Thoracic aorta (tissue), 2 donors: ENCODE data around the gene UNC5A. TPM values are rescaled to one million over a fixed set of nuclear protein-coding genes. Genes with fewer than 3 reads are reported as not detected.
"Not testable (repeated sequence)": the region's sequence is repeated elsewhere in the genome, so short reads cannot be mapped to it uniquely, and the experiment has no call there.

Experiments
- ATAC-seq: fragments of 150-250 bp; one replicate; pipeline ENCODE4 v1.8.0; 2017; ENCODE audit warnings: low read depth; ENCODE audit not compliant: insufficient number of reproducible peaks, low FRiP score
- DNase-seq: peaks from one replicate; pipeline ENCODE4 v3.0.0-alpha.2; 2020; ENCODE audit warnings: low spot score
- H3K27ac ChIP-seq, 2 donors: fragments of 200-600 bp; sonication (generic); 1 replicate in 1 of 2; 2 replicates in 1 of 2; pipeline ENCODE4 v1.5.1; 2016; ENCODE audit warnings: mild to moderate bottlenecking in 2 of 2, moderate library complexity in 2 of 2
- H3K27me3 ChIP-seq: fragments of 200-600 bp; sonication (generic); replicated peaks from 2 replicates; pipeline ENCODE4 v1.6.0; 2016; ENCODE audit warnings: mild to moderate bottlenecking; ENCODE audit not compliant: insufficient read depth
- H3K36me3 ChIP-seq: fragments of 200-600 bp; sonication (generic); one replicate; pipeline ENCODE4 v1.5.1; 2016
- H3K4me1 ChIP-seq, 2 donors: fragments of 200-600 bp; sonication (generic); 1 replicate in 1 of 2; 2 replicates in 1 of 2; pipeline versions ENCODE4 v1.5.1 to v1.6.0; 2016; ENCODE audit warnings: low read depth in 2 of 2, mild to moderate bottlenecking in 1 of 2; ENCODE audit not compliant: control insufficient read depth in 1 of 2
- H3K4me3 ChIP-seq: fragments of 200-600 bp; sonication (generic); 2 replicates; pipeline ENCODE4 v1.5.1; 2016; ENCODE audit warnings: mild to moderate bottlenecking
- H3K9me3 ChIP-seq: fragments of 200-600 bp; sonication (generic); 2 replicates; pipeline ENCODE4 v1.5.1; 2016
- total RNA-seq, 2 donors: library from RNA; depleted of rRNA; stranded (reverse); fragments of >200 nt; gene quantifications; one replicate each; pipeline versions ENCODE4 v1.1.0 to v1.2.3, GENCODE V29; 2016
- TF ChIP-seq, protein P1 (sequence below): fragments of 200-600 bp; sonication (generic); IDR thresholded peaks from one replicate; pipeline ENCODE4 v1.5.1; 2019; ENCODE audit warnings: antibody characterized with exemption

Gene UNC5A
- total RNA-seq, 2 donors from 2014 or later, result not detected

DNA sequence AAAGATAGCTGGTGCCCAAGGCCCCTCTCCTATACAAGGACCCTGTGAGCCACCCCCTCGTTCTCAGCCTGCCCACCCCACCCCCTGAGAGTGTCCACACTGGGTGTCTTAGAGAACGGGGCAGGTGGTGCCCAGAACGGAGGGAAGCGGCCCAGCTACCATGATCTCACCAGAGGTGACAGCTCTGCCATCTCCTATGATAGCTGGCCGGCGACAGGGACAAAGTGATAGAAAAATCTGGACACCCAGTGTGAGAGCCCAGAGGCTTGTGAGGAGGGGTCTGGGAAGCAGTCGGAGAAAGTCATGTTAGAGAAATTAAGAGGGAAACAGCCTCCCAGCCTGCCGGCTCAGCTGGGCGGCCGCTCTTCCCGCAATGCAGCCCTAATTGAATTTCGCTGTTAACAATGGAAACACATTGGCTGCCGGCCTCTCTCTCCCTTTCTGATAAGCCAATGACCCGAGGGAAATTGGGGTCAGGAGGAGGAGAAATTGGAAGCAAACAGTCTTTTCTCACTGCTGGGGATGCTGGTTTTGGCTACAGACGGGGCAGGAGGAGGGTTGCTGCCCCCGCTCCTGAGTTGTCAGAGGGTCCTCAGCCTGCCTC lies 56.5 kb downstream of the UNC5A start:
- no peaks in the 10 kb centered on the region for H3K27me3 ChIP-seq

GRCh38 chr5:176868126-176868525 lies 57.8 kb downstream of the UNC5A start:
- H3K9me3 ChIP-seq, result no peaks in the 10 kb centered on the region
- DNase-seq (no peak), ATAC-seq (no peak)
- no peaks in the 10 kb centered on the region for H3K4me1 ChIP-seq
- no peak overlapping the region for H3K4me3 ChIP-seq
- H3K36me3 ChIP-seq, result no peaks in the 10 kb centered on the region
- TF ChIP-seq, protein P1, sequence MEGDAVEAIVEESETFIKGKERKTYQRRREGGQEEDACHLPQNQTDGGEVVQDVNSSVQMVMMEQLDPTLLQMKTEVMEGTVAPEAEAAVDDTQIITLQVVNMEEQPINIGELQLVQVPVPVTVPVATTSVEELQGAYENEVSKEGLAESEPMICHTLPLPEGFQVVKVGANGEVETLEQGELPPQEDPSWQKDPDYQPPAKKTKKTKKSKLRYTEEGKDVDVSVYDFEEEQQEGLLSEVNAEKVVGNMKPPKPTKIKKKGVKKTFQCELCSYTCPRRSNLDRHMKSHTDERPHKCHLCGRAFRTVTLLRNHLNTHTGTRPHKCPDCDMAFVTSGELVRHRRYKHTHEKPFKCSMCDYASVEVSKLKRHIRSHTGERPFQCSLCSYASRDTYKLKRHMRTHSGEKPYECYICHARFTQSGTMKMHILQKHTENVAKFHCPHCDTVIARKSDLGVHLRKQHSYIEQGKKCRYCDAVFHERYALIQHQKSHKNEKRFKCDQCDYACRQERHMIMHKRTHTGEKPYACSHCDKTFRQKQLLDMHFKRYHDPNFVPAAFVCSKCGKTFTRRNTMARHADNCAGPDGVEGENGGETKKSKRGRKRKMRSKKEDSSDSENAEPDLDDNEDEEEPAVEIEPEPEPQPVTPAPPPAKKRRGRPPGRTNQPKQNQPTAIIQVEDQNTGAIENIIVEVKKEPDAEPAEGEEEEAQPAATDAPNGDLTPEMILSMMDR, result no peak
- H3K27me3 ChIP-seq, result no peaks in the 10 kb centered on the region
- H3K27ac ChIP-seq, result no peak overlapping the region

More for the DNA sequence above, 56.5 kb downstream of the UNC5A start:
- no peaks in the 10 kb centered on the region for H3K4me1 ChIP-seq
- H3K36me3 ChIP-seq, result no peaks in the 10 kb centered on the region
- no peaks in the 10 kb centered on the region for H3K9me3 ChIP-seq
- H3K27ac ChIP-seq, result no peak overlapping the region
- no peak for ATAC-seq
- DNase-seq, result no peak
- no peak overlapping the region for H3K4me3 ChIP-seq
- TF ChIP-seq, protein P1, result no peak

DNA sequence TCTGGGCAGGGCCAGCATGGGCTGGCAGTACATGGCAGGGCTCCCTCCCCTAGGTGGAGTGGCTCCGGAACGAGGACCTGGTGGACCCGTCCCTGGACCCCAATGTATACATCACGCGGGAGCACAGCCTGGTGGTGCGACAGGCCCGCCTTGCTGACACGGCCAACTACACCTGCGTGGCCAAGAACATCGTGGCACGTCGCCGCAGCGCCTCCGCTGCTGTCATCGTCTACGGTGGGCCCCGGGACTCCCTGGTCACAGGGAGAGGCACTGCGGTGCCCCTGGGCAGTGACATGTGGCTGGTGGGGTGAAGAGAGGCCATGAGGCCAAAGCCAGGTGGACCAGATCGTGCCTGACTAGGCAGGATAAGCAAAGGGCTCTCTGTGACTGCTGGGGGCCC lies 58.4 kb downstream of the UNC5A start:
- Histone ChIP-seq H3K4me1 (no peaks in the 10 kb centered on the region), H3K27ac (no peak overlapping the region), H3K27me3 (no peaks in the 10 kb centered on the region), H3K36me3 (no peaks in the 10 kb centered on the region), H3K4me3 (no peak overlapping the region), H3K9me3 (no peaks in the 10 kb centered on the region)
- DNase-seq (no peak), ATAC-seq (no peak)
- TF ChIP-seq, protein P1, result no peak

DNA sequence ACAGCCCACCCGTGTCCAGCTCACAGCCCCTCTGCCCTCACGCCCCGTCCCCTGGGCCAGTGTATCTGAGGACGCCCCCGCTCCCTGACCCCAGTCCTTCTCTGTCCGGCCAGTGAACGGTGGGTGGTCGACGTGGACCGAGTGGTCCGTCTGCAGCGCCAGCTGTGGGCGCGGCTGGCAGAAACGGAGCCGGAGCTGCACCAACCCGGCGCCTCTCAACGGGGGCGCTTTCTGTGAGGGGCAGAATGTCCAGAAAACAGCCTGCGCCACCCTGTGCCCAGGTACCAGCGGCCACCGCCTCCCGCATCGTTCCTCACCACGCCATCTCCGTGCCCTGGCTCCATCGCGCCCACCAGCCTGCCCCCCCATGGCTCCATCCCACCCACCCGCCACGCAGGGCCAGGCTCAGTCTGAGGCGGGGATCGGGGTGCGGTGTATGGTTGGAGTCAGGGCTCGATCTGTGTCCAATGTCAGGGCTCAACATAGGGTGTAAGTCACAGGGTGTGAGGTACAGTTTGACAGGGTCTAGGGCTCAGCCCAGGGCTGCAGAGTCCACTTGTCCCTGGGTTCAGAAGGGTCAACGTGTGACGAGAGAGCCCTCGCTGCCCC lies 59.2 kb downstream of the UNC5A start:
- H3K27me3 ChIP-seq, result no peaks in the 10 kb centered on the region
- TF ChIP-seq, protein P1, result no peak
- no peaks in the 10 kb centered on the region for H3K9me3 ChIP-seq
- no peaks in the 10 kb centered on the region for H3K4me1 ChIP-seq
- DNase-seq, result no peak
- no peak overlapping the region for H3K4me3 ChIP-seq
- no peak overlapping the region for H3K27ac ChIP-seq
- H3K36me3 ChIP-seq, result no peaks in the 10 kb centered on the region
- ATAC-seq, result no peak

DNA sequence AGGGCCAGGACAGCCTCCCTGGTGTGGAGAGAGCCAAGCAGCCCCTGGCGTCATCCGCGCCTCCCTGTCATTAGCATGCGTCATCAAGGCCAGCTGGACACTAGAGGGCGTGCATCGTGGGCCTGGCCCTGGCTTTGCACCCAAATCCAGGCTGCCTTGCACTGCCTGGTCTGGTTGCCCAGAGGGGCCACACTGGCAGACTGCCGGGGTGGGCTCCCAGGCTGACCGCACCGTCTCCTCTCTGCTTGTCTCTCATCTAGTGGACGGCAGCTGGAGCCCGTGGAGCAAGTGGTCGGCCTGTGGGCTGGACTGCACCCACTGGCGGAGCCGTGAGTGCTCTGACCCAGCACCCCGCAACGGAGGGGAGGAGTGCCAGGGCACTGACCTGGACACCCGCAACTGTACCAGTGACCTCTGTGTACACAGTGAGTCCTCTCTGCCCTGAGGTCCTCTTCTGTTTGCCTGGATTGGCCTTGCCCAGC lies 59.8 kb downstream of the UNC5A start:
- no peak overlapping the region for H3K27ac ChIP-seq
- ATAC-seq (no peak), DNase-seq (no peak)
- H3K4me3 ChIP-seq, result no peak overlapping the region
- no peaks in the 10 kb centered on the region for H3K4me1 ChIP-seq
- H3K36me3 ChIP-seq, result no peaks in the 10 kb centered on the region
- TF ChIP-seq, protein P1, result no peak
- H3K27me3 ChIP-seq, result no peaks in the 10 kb centered on the region
- no peaks in the 10 kb centered on the region for H3K9me3 ChIP-seq

- not testable (repeated sequence) for H3K27me3 ChIP-seq, H3K4me3 ChIP-seq, DNase-seq, H3K27ac ChIP-seq, H3K4me1 ChIP-seq, ATAC-seq, H3K9me3 ChIP-seq, H3K36me3 ChIP-seq
These were observed 60.3 kb downstream of the UNC5A start for GRCh38 chr5:176870644-176871043.

DNA sequence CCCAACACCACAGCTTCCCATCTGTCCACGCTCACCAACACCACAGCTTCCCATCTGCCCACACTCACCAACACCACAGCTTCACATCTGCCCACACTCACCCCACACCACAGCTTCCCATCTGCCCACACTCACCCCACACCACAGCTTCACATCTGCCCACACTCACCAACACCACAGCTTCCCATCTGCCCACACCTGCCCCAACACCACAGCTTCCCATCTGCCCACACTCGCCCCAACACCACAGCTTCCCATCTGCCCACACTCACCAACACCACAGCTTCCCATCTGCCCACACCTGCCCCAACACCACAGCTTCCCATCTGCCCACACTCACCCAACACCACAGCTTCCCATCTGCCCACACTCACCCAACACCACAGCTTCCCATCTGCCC lies 62.2 kb downstream of the UNC5A start:
- not testable (repeated sequence) for ATAC-seq, H3K4me1 ChIP-seq, H3K4me3 ChIP-seq, H3K36me3 ChIP-seq, H3K27me3 ChIP-seq, H3K27ac ChIP-seq, DNase-seq, H3K9me3 ChIP-seq

DNA sequence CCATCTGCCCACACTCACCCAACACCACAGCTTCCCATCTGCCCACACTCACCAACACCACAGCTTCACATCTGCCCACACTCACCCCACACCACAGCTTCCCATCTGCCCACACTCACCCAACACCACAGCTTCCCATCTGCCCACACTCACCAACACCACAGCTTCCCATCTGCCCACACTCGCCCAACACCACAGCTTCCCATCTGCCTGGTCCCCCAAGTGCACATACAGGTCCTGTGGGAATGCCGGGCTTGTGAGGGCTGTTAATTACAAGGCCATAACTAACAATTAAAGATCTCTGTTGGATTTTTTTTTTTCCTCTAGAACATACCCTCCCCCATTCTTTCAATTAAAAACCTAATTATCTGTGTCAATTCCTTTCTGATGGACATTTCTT lies 62.7 kb downstream of the UNC5A start:
- not testable (repeated sequence) for ATAC-seq, H3K4me3 ChIP-seq, H3K27ac ChIP-seq, H3K36me3 ChIP-seq, DNase-seq, H3K4me1 ChIP-seq, H3K27me3 ChIP-seq, H3K9me3 ChIP-seq
